Right lobe of liver (tissue), 4 donors: ENCODE data around the gene CHMP4A.
A peak's percentile ranks its signal among the peaks of the same experiment; 100 is the strongest.

Source experiments
- CTCF ChIP-seq, 4 donors: fragments of 200-600 bp in 3 of 4; fragments of 450-650 bp in 1 of 4; IDR thresholded peaks; one replicate each; pipeline versions ENCODE4 v1.5.1 to v1.8.0; 2016 to 2022; ENCODE audit warnings: antibody characterized with exemption in 4 of 4, mild to moderate bottlenecking in 2 of 4
- POLR2A ChIP-seq: fragments of 450-650 bp; IDR thresholded peaks from one replicate; pipeline ENCODE4 v1.6.1; 2017; ENCODE audit warnings: antibody characterized with exemption, mild to moderate bottlenecking
- donor health status: DM: no; HTN: no; CAD: no.
- donor health status: DM: no; HTN: no; CAD: no.
- donor health status: DM: no; HTN: yes; CAD: no.

DNA sequence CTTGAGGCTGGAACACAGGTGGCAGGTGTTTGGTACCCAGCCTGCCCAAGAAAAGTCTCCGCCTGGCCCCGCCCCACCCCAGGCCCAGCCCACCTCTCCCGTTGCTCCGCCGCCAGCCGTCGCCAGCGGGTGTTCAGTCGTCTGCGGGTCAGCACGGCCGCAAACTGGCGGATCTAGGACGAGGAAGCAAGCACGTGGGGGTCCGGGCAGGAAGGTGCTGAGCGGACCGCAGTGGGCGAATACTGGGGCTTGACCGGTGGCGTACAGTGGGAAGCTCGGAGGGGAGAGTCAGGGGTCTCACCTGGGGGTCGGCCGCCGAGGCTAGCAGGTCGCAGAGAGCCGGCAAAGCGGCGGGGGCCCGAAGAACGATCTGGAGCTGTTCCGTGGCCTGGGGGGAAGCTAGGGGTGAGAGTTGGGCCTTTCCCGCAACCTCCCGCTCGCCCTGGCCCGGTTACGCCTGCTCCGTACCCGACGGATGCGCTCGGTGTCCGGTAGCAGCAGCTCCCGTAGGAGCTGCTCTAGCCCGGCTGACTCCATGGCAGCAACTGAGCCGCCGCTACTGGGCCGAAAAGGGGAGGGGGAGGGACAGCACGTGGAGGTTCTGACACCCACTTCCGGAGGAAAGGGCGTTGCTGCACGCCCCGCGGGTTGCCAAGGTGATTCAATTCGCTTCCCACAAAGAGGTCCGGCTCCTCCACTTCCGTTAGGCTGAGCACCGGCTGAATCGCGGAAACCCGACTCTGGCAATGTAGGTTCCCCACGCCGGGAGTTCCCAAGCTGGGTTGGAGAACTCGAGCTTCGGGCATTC is 24.8 kb downstream of the CHMP4A start, which contains the start of gene IPO4:
- TF ChIP-seq CTCF (IDR thresholded peaks at IDR 0.05) (no peak), POLR2A (peak; percentile 82)
